RCC 7860 (cell line): ENCODE results near the gene MZT2B.
"Not testable (repeated sequence)": the region's sequence is repeated elsewhere in the genome, so short reads cannot be mapped to it uniquely, and the experiment has no call there.

Experiments used
- DNase-seq: peaks from one replicate; pipeline ENCODE4 v3.0.0-alpha.2; 2015; ENCODE audit warnings: low spot score
- FAIRE-seq: peaks from 2 replicates; lab custom pipeline; 2012; peaks lifted over from hg19 to GRCh38; lab: Jason Lieb, UNC

MZT2B gene

GRCh38 chr2:130202518-130202917 is 20.5 kb downstream of the MZT2B start:
- not testable (repeated sequence) for FAIRE-seq, DNase-seq

- peak; percentile 4 for FAIRE-seq
- peak; percentile 18 for DNase-seq
These were observed 21.1 kb downstream of the MZT2B start for GRCh38 chr2:130203150-130203549.

- DNase-seq = not testable (repeated sequence)
These were observed 25.0 kb downstream of the MZT2B start for GRCh38 chr2:130207051-130207450.

GRCh38 chr2:130219147-130219546 is 37.1 kb downstream of the MZT2B start:
- DNase-seq, FAIRE-seq: not testable (repeated sequence)

More at GRCh38 chr2:130207051-130207450, 25.0 kb downstream of the MZT2B start:
- FAIRE-seq = not testable (repeated sequence)

- FAIRE-seq, DNase-seq: not testable (repeated sequence)
These were observed 38.4 kb downstream of the MZT2B start for GRCh38 chr2:130220505-130220904.

- FAIRE-seq = not testable (repeated sequence)
These were observed 40.5 kb downstream of the MZT2B start for GRCh38 chr2:130222523-130222922.

GRCh38 chr2:130228005-130228404 is 45.9 kb downstream of the MZT2B start:
- DNase-seq, FAIRE-seq: not testable (repeated sequence)

More at GRCh38 chr2:130222523-130222922, 40.5 kb downstream of the MZT2B start:
- DNase-seq = not testable (repeated sequence)

- not testable (repeated sequence) for FAIRE-seq, DNase-seq
These were observed 46.6 kb downstream of the MZT2B start for GRCh38 chr2:130228467-130229160.

- FAIRE-seq, DNase-seq: not testable (repeated sequence)
These were observed 47.1 kb downstream of the MZT2B start for GRCh38 chr2:130229161-130229510.

- not testable (repeated sequence) for FAIRE-seq, DNase-seq
These were observed 48.3 kb downstream of the MZT2B start for GRCh38 chr2:130230376-130230775.

- not testable (repeated sequence) for DNase-seq, FAIRE-seq
These were observed 48.8 kb downstream of the MZT2B start for GRCh38 chr2:130230907-130231306.

- FAIRE-seq = no peak
- no peak for DNase-seq
These were observed 49.6 kb downstream of the MZT2B start for GRCh38 chr2:130231656-130232055.

GRCh38 chr2:130233066-130233465 is 51.0 kb downstream of the MZT2B start:
- FAIRE-seq, DNase-seq: not testable (repeated sequence)

- not testable (repeated sequence) for FAIRE-seq, DNase-seq
These were observed 57.5 kb downstream of the MZT2B start for GRCh38 chr2:130239581-130239980.
